OCI-LY1 (cell line): ENCODE data around the gene IARS1.

Experiments
- H2AFZ ChIP-seq: fragments of 200-600 bp; sonication (generic), shearing (Covaris generic); 2 replicates; pipeline ENCODE4 v1.6.0; 2014; ENCODE audit warnings: antibody characterized with exemption, mild to moderate bottlenecking, low read length
- H3F3A ChIP-seq: fragments of 200-600 bp; sonication (generic), shearing (Covaris generic); 2 replicates; pipeline ENCODE4 v1.6.0; 2014; ENCODE audit warnings: mild to moderate bottlenecking, antibody characterized with exemption, low read length, moderate library complexity; ENCODE audit not compliant: insufficient read depth
- H3K27ac ChIP-seq: fragments of 200-600 bp; sonication (generic); 2 replicates; pipeline ENCODE4 v1.5.1; 2014; ENCODE audit warnings: low read length, mixed run types, mild to moderate bottlenecking, low read depth; ENCODE audit not compliant: poor library complexity, severe bottlenecking
- H3K27me3 ChIP-seq: fragments of 200-600 bp; sonication (generic); 2 replicates; pipeline ENCODE4 v1.6.0; 2014; ENCODE audit warnings: antibody characterized with exemption, mild to moderate bottlenecking, low read length, moderate library complexity; ENCODE audit not compliant: insufficient read depth
- H3K36me3 ChIP-seq: fragments of 200-600 bp; sonication (generic); 2 replicates; pipeline ENCODE4 v1.6.1; 2014; ENCODE audit warnings: mild to moderate bottlenecking, antibody characterized with exemption, low read length, moderate library complexity, mixed read lengths; ENCODE audit not compliant: insufficient read depth
- H3K4me1 ChIP-seq: fragments of 200-600 bp; sonication (generic); 2 replicates; pipeline ENCODE4 v1.5.1; 2014; ENCODE audit warnings: mild to moderate bottlenecking, low read length, moderate library complexity; ENCODE audit not compliant: insufficient read depth, severe bottlenecking
- H3K4me2 ChIP-seq: fragments of 200-600 bp; sonication (generic), shearing (Covaris generic); 2 replicates; pipeline ENCODE4 v1.6.1; 2014; ENCODE audit warnings: low read length
- H3K4me3 ChIP-seq: fragments of 200-600 bp; sonication (generic); 2 replicates; pipeline ENCODE4 v1.5.1; 2014; ENCODE audit warnings: low read length, low read depth, mild to moderate bottlenecking, mixed read lengths; ENCODE audit not compliant: poor library complexity, severe bottlenecking
- H3K79me2 ChIP-seq: fragments of 200-600 bp; shearing (Covaris generic); 2 replicates; pipeline ENCODE4 v1.6.1; 2016; ENCODE audit warnings: mixed run types, low read length, mixed read lengths; ENCODE audit not compliant: insufficient read depth
- H3K9ac ChIP-seq: fragments of 200-600 bp; sonication (generic), shearing (Covaris generic); 2 replicates; pipeline ENCODE4 v1.6.1; 2014; ENCODE audit warnings: mild to moderate bottlenecking, low read length, mixed read lengths
- H3K9me2 ChIP-seq: fragments of 200-600 bp; sonication (generic), shearing (Covaris generic); 2 replicates; pipeline ENCODE4 v1.6.1; 2014; ENCODE audit warnings: low read depth, mild to moderate bottlenecking, low read length, mixed read lengths
- H3K9me3 ChIP-seq: fragments of 200-600 bp; shearing (Covaris generic); 2 replicates; pipeline ENCODE4 v1.6.1; 2014; ENCODE audit warnings: low read length, mixed read lengths
- H4K20me1 ChIP-seq: fragments of 200-600 bp; sonication (generic), shearing (Covaris generic); 2 replicates; pipeline ENCODE4 v1.6.0; 2016; ENCODE audit warnings: mild to moderate bottlenecking, low read length; ENCODE audit not compliant: insufficient read depth
- EZH2 ChIP-seq: fragments of 200-600 bp; sonication (generic), shearing (Covaris generic); IDR thresholded peaks from 2 replicates; pipeline ENCODE4 v1.8.0; 2017; ENCODE audit warnings: borderline replicate concordance, mixed run types, mild to moderate bottlenecking, antibody characterized with exemption, low read length, moderate library complexity, mixed read lengths
- TF ChIP-seq, protein P1 (sequence below): fragments of 200-600 bp; sonication (generic), shearing (Covaris generic); IDR thresholded peaks from 2 replicates; pipeline ENCODE4 v1.5.1; 2017; ENCODE audit warnings: mild to moderate bottlenecking, antibody characterized with exemption, low read length, moderate library complexity, mixed read lengths

Gene IARS1

DNA sequence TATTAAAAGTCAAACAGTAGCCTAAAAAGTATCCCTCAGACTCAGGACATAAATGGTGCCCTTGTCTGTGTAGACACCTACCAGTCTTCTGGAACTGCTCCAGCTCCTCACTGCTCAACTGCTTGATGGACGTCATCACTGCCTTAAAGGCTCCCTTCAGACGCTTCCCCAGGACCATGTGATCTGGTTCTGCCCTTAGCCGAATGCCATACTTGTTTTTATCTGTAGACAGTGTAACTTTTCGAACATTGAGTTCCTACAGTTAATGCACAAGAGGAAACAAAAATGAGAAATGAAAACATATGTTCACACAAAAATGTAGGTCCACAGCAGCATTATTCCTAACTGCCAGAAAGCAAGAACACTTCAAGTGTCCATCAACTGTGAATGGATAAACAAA lies 46.2 kb downstream of the IARS1 start:
- Histone ChIP-seq H3K27me3 (no peaks in the 10 kb centered on the region), H3K36me3 (peaks cover 100% of the 10 kb centered on the region), H3K9me3 (no peaks in the 10 kb centered on the region), H3K27ac (no peak overlapping the region), H3K4me2 (no peak overlapping the region), H3K4me3 (no peak overlapping the region), H3K9ac (no peak overlapping the region), H3K4me1 (no peaks in the 10 kb centered on the region), H3K9me2 (no peaks in the 10 kb centered on the region), H2AFZ (no peak overlapping the region), H3K79me2 (no peaks in the 10 kb centered on the region), H3F3A (no peaks in the 10 kb centered on the region), H4K20me1 (no peaks in the 10 kb centered on the region)
- no peak for TF ChIP-seq EZH2
- TF ChIP-seq, protein P1, sequence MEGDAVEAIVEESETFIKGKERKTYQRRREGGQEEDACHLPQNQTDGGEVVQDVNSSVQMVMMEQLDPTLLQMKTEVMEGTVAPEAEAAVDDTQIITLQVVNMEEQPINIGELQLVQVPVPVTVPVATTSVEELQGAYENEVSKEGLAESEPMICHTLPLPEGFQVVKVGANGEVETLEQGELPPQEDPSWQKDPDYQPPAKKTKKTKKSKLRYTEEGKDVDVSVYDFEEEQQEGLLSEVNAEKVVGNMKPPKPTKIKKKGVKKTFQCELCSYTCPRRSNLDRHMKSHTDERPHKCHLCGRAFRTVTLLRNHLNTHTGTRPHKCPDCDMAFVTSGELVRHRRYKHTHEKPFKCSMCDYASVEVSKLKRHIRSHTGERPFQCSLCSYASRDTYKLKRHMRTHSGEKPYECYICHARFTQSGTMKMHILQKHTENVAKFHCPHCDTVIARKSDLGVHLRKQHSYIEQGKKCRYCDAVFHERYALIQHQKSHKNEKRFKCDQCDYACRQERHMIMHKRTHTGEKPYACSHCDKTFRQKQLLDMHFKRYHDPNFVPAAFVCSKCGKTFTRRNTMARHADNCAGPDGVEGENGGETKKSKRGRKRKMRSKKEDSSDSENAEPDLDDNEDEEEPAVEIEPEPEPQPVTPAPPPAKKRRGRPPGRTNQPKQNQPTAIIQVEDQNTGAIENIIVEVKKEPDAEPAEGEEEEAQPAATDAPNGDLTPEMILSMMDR: no peak

DNA sequence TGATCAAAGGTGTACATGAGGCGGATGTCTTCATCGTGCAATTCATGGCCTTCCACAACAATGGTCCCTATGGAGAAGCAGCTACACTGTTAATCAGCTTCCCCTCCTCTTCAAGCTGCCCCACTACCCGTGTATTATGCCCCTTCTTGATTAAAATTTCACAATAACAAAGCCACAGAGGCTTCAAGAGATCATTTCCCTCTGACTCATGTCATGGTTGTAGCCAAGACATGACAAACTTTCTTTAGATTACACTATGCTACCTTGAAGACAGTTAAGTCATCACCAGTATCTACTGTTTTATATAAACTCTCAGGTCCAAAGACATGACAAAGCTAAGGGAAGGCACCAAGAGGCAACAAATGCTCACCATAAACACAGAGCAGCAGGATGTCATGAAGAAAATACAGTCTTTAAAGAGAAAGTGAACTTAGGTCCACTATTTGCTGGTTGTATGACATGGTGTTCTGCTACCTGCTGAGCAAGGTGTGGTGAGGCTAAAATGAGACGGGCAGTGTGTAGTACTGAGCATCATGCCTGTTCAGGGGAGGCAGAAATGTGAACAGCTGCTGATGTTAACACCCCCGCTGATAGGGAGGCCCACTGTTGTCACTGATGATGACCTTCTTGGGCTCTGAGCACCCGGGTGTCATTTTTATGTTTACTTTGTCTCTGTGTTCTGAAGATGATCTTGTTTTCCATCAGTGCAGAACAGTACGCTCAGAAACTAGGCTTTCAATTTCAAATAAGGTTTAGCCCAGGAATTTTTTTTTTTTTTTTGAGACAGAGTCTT lies 48.3 kb downstream of the IARS1 start:
- Histone ChIP-seq H3K27ac (no peak overlapping the region), H3K9ac (no peak overlapping the region), H4K20me1 (no peaks in the 10 kb centered on the region), H3K4me2 (no peak overlapping the region), H3F3A (no peaks in the 10 kb centered on the region), H2AFZ (no peak overlapping the region), H3K4me3 (no peak overlapping the region), H3K9me3 (no peaks in the 10 kb centered on the region), H3K36me3 (peaks cover 100% of the 10 kb centered on the region), H3K79me2 (no peaks in the 10 kb centered on the region), H3K9me2 (no peaks in the 10 kb centered on the region), H3K4me1 (no peaks in the 10 kb centered on the region), H3K27me3 (no peaks in the 10 kb centered on the region)
- TF ChIP-seq, protein P1: no peak
- TF ChIP-seq EZH2: no peak
